GM18868 (cell line): Measurements from ENCODE around the gene CCDC85C.

Source experiments
- ATAC-seq: cut with Tn5 transposase; IDR thresholded peaks from one replicate; pipeline ENCODE4 v1.9.1; 2021; ENCODE audit warnings: mild to moderate bottlenecking, moderate library complexity; ENCODE audit not compliant: unreplicated experiment

Gene CCDC85C

GRCh38 chr14:99560922-99561683 lies 42.9 kb downstream of the CCDC85C start:
- no peak for ATAC-seq

DNA sequence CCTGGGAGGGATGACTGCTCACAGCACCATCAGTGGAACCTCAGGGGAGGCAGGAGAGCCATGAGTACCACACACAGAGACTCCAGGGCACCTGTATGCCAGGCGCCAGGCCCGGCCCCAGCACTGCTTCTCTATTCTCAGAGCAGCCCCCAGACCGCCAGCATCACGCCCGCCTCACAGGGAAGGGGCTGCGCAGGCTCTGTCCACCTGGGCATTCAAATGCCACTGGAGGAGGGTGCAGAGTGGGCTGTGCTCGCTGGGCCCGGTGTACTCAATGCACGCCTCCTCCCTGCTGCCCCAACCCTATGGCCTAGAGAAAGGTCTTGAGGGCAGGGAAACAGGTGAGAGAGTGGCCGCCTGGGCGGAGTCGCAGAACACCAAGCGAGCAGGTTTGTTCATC lies 43.6 kb downstream of the CCDC85C start:
- ATAC-seq: no peak

DNA sequence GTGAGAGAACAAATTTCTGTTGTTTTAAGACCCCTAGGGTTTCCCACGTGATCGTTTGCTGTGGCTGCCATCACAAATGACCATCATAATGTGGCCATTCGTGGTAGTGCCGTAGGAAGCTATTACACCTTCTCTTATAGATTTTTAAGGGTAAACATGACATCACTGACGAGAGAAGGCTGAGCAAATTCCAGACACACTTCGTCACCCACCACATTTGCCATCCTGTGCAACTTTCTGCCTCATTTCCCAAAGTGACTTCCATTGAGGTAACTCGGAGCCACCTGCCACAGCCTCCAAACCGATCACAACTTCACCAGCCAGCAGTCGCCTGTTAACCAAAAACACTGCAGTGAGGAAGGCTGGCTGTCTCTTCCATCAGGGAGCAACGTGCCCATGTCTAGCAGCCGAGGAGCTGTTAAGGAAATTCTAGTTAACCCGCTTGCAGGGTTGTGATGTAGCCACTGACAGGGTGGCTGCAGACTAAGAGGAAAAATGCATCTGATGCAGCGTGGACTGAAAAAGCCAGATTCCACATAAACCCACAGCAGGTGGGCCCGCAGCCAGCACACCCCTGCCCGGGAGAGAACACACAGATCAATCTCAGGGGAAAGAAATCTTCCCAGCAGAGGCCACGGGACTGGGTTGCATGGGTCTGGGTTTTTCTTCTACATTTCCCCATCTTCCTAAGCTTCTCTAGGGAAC lies 44.6 kb downstream of the CCDC85C start:
- ATAC-seq: no peak

GRCh38 chr14:99556134-99556791 lies 47.7 kb downstream of the CCDC85C start:
- ATAC-seq: no peak

GRCh38 chr14:99554757-99555531 lies 49.1 kb downstream of the CCDC85C start:
- no peak for ATAC-seq

DNA sequence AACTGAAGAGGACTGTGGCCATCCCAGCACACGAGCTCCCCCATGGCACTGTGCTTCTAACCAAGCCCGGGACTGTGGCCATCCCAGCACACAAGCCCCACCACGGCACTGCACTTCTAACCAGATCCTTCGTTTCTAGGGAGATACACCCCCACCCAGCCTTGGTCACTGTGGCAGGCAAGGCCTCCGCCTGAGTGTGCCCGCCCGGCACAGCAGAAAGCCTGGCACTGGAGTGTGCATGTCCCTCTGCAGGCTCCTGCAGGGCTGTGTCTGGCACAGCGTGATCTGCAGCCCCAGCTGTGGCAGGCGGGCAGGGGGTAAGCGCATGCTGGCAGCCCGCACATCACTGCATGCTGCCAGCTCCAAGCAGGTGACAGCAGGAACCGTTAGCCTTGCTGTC lies 49.8 kb downstream of the CCDC85C start:
- no peak for ATAC-seq

GRCh38 chr14:99552572-99553216 lies 51.3 kb downstream of the CCDC85C start:
- no peak for ATAC-seq

GRCh38 chr14:99552021-99552553 lies 51.9 kb downstream of the CCDC85C start:
- ATAC-seq: no peak

DNA sequence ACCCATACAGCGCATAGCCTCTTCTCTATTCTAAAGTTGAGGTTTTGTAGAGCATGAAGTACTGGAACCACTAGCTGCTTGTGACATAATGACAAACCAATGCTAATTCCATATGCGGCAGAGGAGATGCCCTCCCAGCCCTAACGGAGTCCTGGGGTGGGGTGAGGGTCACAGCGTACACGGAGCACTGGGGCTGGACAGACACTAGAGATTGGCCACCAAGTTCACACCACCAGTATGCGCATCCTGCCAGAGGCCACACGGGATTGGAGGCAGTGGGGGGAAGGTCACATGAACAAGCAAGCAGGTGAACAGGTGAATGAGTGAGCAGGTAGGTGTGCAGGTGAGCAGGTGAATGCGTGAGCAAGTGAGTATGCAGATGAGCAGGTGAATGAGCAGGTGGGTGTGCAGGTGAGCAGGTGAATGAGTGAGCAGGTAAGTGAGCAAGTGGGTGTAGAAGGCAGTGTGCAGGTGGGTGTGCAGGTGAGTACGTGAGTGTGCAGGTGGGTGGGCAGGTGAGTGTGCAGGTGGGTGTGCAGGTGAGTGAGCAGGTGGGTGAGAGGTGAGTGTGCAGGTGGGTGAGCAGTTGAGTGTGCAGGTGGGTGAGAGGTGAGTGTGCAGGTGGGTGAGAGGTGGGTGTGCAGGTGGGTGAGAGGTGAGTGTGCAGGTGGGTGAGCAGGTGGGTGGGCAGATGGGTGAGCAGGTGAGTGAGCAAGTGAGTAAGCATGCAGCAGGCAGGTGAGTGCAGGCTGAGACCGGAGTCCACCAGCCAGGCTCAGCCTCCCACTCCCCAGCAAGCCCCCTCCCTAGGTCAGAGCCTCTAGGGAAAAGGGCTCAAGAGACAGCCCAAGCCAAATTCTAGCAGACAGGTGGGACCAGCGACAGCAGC lies 52.7 kb downstream of the CCDC85C start:
- no peak for ATAC-seq

DNA sequence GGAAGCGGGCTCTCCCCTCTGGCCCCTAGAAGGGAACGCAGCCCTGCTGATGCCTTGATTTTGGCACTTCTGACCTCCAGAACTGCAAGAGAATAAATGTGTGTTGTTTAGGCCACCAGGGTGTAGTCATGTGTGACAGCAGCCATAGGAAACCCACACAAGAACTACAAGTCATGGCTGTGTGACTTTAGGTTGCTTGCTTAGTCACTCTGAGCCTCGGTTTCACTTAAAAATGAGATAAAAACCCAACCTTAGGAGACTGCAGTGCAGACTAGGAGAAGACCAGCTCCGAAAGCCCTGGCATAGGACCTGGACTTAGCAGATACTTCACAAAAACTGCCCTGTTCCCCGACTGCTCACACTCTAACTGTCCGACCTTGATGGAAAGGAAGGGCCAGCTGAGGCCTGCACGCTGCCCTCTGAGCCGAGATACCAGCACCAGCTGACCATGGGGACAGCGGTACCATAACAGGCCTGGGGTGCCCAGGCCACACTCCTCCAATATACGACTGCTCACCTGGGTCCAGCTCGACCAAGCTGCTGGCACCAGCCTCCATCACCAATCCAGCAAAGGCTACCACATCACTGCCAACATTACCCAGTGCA lies 53.5 kb downstream of the CCDC85C start:
- ATAC-seq: no peak

DNA sequence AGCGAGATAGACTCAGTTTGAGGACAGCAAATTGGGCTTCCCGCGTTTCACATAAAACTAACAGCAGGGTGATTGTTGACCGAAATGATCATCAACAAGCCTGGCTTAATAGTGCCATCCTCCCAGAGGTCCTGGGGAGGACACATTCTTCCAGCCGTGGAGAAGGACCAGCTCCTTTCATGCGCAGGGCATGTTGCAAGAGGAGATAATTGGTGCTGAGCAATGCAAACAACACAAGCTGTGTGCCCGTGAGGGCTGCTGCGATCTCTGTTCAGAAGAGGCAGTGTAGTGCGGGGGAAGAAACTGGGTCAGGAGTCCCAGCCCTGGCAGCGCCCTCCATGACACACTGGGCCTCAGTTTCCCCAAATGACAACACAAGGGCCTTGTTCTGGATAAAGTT lies 54.3 kb downstream of the CCDC85C start:
- ATAC-seq: no peak

DNA sequence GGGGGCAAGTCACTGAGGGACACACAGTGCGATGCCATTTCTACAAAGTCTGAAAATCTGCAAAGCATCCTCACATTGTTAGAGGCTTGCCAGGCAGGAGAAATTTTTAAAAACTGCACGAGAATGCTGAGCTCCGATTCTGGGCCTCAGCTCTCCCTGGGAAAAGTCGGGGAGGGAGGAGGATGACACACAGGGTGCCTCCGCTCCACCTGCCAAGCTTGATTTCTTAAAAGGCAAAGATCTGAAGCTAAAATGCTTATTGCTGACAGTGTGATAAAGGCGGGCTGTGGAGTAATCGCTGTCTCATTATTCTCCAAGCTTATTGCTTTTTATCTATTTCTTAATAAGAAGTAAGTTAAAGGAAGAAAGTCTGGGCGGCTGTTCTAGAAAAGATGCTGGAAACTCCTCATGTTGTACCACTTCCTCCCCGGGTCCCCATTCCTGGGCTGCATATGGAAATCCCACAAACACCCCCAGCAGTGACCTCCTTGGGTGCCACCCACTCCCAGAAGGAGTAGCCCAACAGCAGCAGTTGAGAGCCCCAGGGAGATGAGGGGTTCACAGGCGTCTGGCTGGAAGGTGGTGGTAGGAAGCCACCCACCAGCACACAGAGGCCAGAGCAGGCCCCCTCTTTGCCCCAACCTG lies 55.0 kb downstream of the CCDC85C start:
- ATAC-seq: no peak

- ATAC-seq: no peak
These were observed 55.8 kb downstream of the CCDC85C start for GRCh38 chr14:99548255-99548654.

GRCh38 chr14:99546234-99546879 lies 57.6 kb downstream of the CCDC85C start:
- ATAC-seq: no peak

DNA sequence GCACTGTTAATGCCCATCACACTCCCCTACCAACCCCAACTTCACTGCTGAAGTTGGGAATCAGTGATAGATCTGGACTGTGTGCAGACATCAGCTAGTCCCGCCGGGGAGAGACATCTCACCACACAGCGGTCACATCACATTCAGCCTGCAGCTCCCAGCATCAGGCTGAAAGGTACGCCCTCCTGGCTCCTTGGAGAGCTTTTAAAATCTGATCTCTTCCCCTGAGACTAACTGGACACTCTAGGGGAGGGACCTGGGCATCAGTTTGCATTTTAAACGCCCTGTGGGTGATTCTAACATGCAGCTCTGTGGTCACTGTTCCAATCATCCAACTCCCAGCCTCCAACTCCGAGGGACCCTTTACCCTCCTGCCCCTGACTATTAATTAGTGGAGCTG lies 58.4 kb downstream of the CCDC85C start:
- no peak for ATAC-seq

DNA sequence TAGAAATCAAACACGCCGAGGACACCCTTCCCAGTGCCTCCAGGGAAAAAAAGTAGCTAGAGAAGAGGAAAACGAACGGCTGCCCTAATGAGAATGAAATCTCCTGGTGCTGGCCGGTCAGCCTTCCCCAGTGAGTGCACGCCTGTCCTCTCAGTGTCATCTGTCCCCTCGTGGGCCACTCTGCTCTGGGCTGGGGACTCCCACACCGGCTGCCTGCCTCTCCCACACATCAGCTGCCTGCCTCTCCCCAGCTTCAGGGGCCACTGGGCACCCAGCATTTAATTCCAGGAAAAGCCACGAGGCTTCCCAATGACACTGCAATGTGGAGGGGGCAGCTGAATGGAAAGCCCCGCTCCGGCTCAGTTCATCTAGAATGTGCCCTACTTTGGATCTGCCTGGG lies 59.0 kb downstream of the CCDC85C start:
- ATAC-seq: no peak

GRCh38 chr14:99543985-99544384 lies 60.0 kb downstream of the CCDC85C start:
- no peak for ATAC-seq

DNA sequence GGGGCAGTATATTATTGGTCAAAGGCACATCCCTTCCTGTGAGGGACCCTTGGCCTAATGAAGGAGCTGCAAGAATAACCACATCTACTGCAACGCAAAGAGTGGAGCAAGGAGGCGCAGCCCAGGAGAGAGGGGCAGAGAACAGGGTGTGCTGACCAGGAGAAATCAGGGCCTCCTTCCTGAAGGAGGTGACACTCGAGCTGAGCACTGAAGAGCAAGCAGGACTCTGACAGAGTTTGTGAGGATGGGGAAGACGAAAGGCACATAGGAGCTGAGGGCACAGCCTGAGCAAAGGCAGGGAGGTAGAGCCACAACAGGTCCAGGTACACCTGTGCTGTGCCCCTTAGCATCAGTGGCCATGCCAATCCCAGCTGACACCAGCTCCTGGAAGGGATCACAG lies 60.6 kb downstream of the CCDC85C start:
- ATAC-seq: no peak
